Measurements from ENCODE around the gene SLC25A30.
"Not testable (repeated sequence)": the region's sequence is repeated elsewhere in the genome, so short reads cannot be mapped to it uniquely, and the experiment has no call there.

Gene SLC25A30

GRCh38 chr13:45432737-45433380 is 14.7 kb upstream of the SLC25A30 start:
- DNase-seq (ENCODE audit: low read depth in 2 of 2) = no peak

GRCh38 chr13:45426056-45426841 is 8.1 kb upstream of the SLC25A30 start:
- DNase-seq (ENCODE audit: low read depth in 2 of 2) = not testable (repeated sequence)

DNA sequence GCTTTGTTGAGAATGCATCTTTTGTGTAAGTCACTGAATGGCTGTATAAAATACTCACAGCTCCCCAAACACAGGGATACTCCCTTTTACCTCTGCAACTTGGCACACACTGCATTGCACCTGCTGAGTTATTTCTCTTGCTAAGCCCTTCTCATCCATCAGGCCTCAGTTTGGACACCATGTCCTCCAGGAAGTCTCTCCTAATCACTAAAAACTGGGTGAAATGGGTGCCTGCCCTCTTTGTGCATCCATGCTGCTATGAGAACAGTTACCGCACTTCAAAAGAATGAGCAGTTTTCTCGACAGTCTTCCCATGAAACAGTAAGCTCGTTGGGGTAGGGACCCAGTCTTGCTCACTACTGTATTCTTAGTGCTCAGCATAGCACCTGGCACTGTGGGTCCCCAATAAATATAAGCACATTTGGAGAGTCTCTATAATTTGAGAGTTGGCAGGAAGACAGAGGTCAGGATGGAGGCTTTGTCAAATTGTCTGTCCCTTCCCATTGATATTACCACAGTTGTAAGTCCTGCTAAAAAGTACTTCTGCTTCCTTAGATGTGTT is 4.6 kb upstream of the SLC25A30 start:
- DNase-seq (ENCODE audit: low read depth in 2 of 2) = no peak

- no peak for DNase-seq (ENCODE audit: low read depth in 2 of 2)
Measured at GRCh38 chr13:45419945-45420344, 1.8 kb upstream of the SLC25A30 start.

- not testable (repeated sequence) for DNase-seq (ENCODE audit: low read depth in 2 of 2)
Measured at GRCh38 chr13:45419389-45419788, 1.2 kb upstream of the SLC25A30 start.

DNA sequence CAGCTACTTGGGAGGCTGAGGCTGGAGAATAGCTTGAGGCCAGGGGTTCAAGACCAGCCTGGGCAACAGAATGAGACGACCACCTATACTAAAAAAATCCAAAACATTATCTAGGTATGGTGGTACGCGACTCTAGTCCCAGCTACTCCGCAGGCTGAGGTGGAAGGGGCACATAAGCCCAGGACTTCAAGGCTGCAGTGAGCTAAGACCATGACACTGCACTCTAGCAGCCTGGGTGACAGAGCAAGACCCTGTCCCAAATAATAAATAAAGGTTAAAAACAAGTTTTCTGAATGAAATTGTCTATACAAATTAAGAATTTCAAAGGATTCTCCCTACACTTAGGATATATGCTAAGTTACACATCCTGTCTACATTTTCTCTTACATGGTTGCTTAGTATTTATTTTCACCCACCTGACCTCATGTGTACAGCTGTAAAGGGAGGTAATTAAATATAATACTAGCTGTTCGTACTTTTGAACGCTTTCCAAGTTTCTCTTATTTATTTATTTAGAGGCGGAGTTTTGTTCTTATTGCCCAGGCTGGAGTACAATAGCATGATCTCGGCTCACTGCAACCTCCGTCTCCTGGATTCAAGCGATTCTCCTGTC is 1.6 kb downstream of the SLC25A30 start:
- no peak for DNase-seq (ENCODE audit: low read depth in 2 of 2)

DNA sequence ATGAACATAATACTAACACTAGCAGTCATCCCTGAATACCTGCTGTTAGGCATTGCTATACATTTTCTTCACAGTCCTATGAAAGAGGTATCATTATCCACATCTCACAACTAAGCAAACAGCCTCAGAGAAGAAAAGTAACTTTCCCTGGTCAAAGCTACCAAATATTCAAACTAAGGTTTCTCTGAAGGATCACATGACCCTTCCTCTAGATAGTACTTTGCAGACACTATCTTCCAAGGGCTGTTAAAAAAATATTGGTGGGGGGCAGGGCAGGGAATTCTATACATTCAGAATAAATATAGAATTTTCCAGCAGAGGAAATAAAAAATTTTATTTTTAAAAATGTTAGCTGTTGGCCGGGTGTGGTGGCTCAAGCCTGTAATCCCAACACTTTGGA is 3.1 kb downstream of the SLC25A30 start:
- no peak for DNase-seq (ENCODE audit: low read depth in 2 of 2)

GRCh38 chr13:45413826-45414307 is 4.3 kb downstream of the SLC25A30 start:
- DNase-seq (ENCODE audit: low read depth in 2 of 2) = no peak

DNA sequence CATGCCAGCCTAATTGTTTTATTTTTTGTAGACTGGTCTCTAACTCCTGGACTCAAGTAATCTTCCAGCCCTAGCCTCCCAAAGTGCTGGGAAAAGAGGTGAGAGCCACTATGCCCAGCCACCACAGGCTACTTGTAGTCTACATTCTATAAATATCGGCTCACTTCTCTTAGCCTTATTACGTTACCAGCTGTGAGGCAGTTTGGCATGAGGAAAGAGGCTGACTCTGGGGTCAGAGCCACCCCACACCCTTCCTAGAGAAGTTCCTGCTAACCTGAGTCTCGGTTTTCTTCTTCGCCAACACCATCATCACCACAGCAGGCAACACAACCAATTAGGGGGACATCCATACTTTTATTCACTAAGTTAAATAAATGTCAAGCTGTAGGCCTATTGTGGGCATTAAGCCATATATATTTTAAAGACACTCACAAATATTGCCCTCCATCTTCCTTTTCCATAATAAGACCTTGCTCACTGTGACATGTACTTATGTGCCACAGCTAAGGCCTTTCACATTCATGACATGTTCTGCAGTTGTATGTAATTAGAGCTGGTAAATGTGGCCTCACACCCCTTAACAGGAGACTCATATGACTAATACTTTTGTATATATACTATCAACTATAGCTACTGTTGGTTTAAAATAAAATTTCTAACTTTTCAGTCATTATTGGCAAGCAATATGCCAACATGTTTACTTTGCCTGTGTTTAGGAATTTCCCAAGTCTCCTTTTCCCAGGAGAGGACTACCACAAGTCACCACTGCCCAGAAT is 5.7 kb downstream of the SLC25A30 start:
- no peak for DNase-seq (ENCODE audit: low read depth in 2 of 2)

- no peak for DNase-seq (ENCODE audit: low read depth in 2 of 2)
Measured at GRCh38 chr13:45411631-45412030, 6.5 kb downstream of the SLC25A30 start.

GRCh38 chr13:45411221-45411620 is 7.0 kb downstream of the SLC25A30 start:
- DNase-seq (ENCODE audit: low read depth in 2 of 2) = no peak

GRCh38 chr13:45410466-45410865 is 7.7 kb downstream of the SLC25A30 start:
- no peak for DNase-seq (ENCODE audit: low read depth in 2 of 2)

- DNase-seq (ENCODE audit: low read depth in 2 of 2) = no peak
Measured at GRCh38 chr13:45410001-45410400, 8.2 kb downstream of the SLC25A30 start.

DNA sequence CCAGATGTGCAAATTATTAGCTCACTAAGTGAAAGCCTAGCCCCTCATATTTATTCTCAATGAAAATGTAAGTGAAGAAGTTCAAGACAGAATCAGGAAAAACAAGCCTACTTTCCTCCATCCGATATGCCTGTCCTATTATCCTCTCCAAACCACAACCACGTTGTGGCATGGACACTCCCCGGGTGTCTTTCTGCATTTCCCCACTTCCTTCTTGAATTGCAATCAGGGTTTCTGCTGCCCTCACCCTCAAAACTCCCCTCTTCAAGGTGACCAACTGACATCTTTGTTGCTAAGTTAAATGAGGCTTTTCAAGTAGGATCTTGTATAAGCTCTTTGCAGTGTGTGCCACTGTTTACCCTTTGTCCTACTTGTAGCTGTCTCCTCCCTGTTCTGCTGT is 11.8 kb downstream of the SLC25A30 start:
- no peak for DNase-seq (ENCODE audit: low read depth in 2 of 2)

DNA sequence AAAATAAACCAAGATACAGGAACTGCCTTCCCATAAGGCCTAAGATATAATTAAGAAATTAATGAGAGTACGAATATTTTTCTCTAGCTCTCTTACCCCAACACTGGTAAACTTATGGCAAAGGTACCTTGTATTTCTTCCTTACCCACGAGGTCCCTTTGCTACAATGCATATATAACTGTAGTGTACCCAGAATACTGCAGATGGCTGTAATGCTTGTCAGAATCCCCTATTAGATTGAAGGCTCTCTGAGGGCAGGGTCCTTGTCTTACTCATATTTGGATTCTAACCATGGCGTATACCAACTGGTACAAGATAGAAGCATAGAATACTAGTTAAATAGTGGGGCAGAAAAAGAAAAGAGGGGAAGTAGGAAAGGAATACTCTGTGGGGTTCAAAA is 15.1 kb downstream of the SLC25A30 start:
- no peak for DNase-seq (ENCODE audit: low read depth in 2 of 2)

- DNase-seq (ENCODE audit: low read depth in 2 of 2) = no peak
Measured at GRCh38 chr13:45402641-45403040, 15.5 kb downstream of the SLC25A30 start.

- no peak for DNase-seq (ENCODE audit: low read depth in 2 of 2)
Measured at GRCh38 chr13:45401314-45401713, 16.9 kb downstream of the SLC25A30 start.

- peak in 1 of 2 donors; percentile 7 for DNase-seq (ENCODE audit: low read depth in 2 of 2)
Measured at GRCh38 chr13:45398877-45399276, 19.3 kb downstream of the SLC25A30 start.

GRCh38 chr13:45396533-45397095 is 21.6 kb downstream of the SLC25A30 start:
- no peak for DNase-seq (ENCODE audit: low read depth in 2 of 2)

- no peak for DNase-seq (ENCODE audit: low read depth in 2 of 2)
Measured at GRCh38 chr13:45393941-45394570, 24.1 kb downstream of the SLC25A30 start.

GRCh38 chr13:45392811-45393210 is 25.4 kb downstream of the SLC25A30 start:
- DNase-seq (ENCODE audit: low read depth in 2 of 2) = no peak

Data from stimulated activated CD8-positive, alpha-beta memory T cell treated with anti-CD3 and anti-CD28 coated beads, Interleukin-7, amount 100 ng/mL, for 1 hour (primary cell).